ENCODE measurements around the gene NPHP4.

DNA sequence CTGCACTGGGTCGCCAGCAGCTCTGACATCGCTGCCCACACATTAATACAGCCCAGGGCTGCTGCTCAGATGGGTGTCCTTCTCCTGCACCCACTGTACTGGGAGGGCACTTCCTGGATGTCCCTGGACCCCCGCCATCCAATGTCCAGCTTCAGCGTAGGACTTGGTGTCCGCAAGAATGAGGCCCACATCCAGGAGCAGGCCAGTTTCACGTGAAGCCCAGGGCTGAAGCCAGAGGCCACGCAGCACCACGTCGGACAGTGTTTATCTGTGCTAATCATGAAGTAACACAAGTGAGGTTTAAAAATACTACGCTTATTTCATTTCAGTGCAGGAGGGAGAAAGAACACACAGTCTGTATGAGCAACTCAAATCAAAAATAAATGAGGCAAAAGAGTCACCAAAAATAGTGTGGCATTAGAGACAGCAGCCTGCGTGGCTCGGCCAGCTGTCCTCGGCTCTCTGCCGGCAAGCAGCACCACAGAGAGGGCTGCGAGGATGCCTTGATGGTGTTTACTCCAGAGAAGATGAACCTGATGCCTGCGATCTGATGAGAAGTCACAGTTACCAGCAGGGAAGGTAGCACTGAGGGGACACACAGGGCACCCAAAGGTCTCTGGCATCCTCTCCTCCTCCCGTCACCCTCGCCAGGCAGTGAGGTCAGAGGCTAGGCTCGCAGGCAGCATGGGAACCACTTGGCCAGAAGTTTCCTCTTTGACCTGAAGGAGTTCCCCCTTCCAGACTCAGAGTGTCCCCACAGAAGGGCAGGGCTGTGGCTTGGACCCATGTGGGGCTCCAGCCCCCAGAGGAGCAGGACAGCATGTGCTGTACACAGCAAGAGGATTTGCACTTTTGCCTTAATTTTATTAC is 22.1 kb upstream of the NPHP4 start:
- TF ChIP-seq, protein P1, sequence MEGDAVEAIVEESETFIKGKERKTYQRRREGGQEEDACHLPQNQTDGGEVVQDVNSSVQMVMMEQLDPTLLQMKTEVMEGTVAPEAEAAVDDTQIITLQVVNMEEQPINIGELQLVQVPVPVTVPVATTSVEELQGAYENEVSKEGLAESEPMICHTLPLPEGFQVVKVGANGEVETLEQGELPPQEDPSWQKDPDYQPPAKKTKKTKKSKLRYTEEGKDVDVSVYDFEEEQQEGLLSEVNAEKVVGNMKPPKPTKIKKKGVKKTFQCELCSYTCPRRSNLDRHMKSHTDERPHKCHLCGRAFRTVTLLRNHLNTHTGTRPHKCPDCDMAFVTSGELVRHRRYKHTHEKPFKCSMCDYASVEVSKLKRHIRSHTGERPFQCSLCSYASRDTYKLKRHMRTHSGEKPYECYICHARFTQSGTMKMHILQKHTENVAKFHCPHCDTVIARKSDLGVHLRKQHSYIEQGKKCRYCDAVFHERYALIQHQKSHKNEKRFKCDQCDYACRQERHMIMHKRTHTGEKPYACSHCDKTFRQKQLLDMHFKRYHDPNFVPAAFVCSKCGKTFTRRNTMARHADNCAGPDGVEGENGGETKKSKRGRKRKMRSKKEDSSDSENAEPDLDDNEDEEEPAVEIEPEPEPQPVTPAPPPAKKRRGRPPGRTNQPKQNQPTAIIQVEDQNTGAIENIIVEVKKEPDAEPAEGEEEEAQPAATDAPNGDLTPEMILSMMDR (IDR thresholded peaks at IDR 0.05; ENCODE audit: low read depth, low read length, poor library complexity, severe bottlenecking), result no peak
- TF ChIP-seq EZH2phosphoT487 (IDR thresholded peaks at IDR 0.05; ENCODE audit: borderline replicate concordance, low read length), result no peak
